ENCODE results near the gene NBPF3. TPM values are rescaled to one million over a fixed set of nuclear protein-coding genes. Genes with fewer than 3 reads are reported as not detected.

NBPF3 gene
- total RNA-seq, 4 donors from 2014 or later, result 4.4 to 24.8 (median 10.2) TPM

DNA sequence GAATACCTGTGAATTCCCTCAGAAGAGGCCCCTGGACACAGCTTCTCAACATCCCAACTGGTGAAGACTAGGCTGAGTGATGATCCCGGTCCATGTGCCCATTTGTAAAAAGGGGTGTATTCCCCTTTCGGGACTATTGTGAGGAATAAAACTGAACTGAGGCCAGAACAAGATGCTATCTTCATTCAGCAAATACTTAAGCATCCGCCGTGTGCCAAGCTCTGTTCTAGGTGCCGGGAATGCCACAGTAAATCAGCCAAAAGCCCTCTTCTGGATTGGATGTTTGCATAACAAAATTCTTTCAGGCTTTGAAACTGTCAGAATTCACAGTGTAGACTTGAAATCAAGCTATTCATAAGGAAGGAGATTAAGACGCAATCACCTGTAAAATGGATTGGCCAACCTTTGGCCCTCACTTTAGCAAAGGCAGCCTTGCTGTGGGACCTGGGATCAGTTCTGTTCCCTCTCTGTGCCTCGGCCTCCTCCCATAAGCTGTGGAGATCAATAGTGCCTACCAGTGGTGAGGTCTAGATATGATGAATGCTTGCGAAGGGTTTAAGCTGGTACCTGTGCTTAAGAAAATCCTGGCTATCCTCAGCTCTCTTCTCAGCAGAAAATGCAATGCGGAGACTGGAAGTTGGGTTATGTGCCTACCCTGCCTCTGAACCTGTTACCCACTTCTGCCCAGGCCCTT lies 71.1 kb downstream of the NBPF3 start:
- Histone ChIP-seq H3K4me1 (peaks cover 0 to 12% (median 7%) of the 10 kb centered on the region in 4 donors), H3K27ac (peak overlapping the region in 3 of 4 donors; percentile 32 to 48 (median 39)), H3K36me3 (no peaks in the 10 kb centered on the region), H3K9me3 (no peaks in the 10 kb centered on the region), H3K4me3 (no peak overlapping the region), H3K27me3 (peaks cover 0 to 7% of the 10 kb centered on the region in 2 donors)
- TF ChIP-seq, protein P1, sequence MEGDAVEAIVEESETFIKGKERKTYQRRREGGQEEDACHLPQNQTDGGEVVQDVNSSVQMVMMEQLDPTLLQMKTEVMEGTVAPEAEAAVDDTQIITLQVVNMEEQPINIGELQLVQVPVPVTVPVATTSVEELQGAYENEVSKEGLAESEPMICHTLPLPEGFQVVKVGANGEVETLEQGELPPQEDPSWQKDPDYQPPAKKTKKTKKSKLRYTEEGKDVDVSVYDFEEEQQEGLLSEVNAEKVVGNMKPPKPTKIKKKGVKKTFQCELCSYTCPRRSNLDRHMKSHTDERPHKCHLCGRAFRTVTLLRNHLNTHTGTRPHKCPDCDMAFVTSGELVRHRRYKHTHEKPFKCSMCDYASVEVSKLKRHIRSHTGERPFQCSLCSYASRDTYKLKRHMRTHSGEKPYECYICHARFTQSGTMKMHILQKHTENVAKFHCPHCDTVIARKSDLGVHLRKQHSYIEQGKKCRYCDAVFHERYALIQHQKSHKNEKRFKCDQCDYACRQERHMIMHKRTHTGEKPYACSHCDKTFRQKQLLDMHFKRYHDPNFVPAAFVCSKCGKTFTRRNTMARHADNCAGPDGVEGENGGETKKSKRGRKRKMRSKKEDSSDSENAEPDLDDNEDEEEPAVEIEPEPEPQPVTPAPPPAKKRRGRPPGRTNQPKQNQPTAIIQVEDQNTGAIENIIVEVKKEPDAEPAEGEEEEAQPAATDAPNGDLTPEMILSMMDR (IDR thresholded peaks at IDR 0.05), result no peak
- TF ChIP-seq POLR2A (IDR thresholded peaks at IDR 0.05), result no peak
- no peak for DNase-seq

DNA sequence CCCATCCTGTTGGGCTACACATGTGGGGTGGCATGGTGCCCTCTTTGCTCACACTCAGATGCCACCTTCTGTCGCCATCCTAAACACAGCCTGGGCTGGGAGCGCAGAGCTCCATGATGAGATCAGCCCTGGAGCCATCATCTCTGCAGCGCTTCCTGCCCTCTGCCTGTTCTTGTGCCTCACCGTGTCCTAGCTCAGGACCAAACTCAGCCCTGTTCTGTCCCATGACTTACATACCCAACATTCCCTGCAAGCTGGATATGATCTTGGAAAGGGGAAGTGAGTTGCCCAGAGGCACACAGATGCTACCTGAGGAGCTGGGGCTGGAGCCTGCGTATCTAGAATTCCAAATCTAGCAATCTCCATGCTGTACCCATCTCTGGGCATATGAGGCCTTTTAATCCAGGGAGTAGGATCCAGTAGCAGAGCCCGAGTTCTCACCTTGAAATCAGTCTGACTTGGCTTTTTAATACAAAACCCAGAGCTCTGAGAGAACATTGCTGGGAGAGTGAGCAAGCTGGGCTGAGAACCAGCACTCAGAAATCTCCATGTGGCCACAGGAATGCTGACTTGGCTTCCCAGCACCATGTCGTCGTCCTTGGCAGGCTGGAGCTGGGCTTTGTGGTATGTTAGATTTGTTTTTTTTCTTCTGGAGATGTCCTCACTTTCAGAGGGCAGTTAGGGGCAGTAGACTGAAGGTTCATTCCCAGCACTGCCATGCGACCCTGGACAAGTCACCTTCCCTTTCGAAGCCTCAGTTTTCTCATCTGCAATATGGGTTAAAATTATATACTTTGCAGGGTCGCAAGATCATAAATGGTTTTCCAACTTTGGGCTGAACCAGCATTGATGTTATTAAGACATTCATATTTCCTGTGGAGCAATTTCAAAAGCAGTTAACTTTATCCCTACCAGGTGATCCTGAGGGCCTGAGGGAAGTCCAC lies 71.9 kb downstream of the NBPF3 start:
- Histone ChIP-seq H3K9me3 (no peaks in the 10 kb centered on the region), H3K27me3 (peaks cover 0 to 7% of the 10 kb centered on the region in 2 donors), H3K36me3 (no peaks in the 10 kb centered on the region), H3K4me1 (peaks cover 0 to 12% (median 7%) of the 10 kb centered on the region in 4 donors), H3K27ac (peak overlapping the region in 3 of 4 donors; percentile 32 to 48 (median 39)), H3K4me3 (no peak overlapping the region)
- peak in 1 of 3 donors; percentile 58 for DNase-seq
- no peak for TF ChIP-seq POLR2A (IDR thresholded peaks at IDR 0.05)
- TF ChIP-seq, protein P1 (IDR thresholded peaks at IDR 0.05), result no peak

DNA sequence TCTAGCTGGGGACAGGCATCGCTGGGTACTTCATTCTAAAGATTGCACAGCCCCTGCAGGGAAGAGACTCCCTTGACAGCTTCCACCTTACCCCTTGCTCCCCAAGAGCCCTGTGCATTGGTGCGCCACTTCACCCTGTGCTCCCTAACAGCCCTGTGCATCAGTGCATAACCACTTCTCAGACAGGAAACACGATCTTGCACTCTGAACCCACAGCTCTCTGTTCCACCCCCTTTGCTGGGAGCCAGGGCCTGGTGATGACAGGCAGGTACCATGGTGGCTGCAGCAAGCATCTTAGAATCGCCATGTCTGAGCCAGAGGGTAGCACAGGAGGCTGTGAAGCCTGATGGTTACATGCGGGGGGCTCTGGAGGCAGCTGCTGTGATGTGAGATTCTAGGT lies 74.3 kb downstream of the NBPF3 start:
- H3K27me3 ChIP-seq, result peaks cover 0 to 7% of the 10 kb centered on the region in 2 donors
- peaks cover 0 to 5% (median 2%) of the 10 kb centered on the region in 4 donors for H3K4me1 ChIP-seq
- H3K9me3 ChIP-seq, result no peaks in the 10 kb centered on the region
- peak in 2 of 3 donors; percentile 56 to 64 for DNase-seq
- H3K36me3 ChIP-seq, result no peaks in the 10 kb centered on the region
- no peak for TF ChIP-seq POLR2A (IDR thresholded peaks at IDR 0.05)
- no peak overlapping the region for H3K27ac ChIP-seq
- H3K4me3 ChIP-seq, result no peak overlapping the region

DNA sequence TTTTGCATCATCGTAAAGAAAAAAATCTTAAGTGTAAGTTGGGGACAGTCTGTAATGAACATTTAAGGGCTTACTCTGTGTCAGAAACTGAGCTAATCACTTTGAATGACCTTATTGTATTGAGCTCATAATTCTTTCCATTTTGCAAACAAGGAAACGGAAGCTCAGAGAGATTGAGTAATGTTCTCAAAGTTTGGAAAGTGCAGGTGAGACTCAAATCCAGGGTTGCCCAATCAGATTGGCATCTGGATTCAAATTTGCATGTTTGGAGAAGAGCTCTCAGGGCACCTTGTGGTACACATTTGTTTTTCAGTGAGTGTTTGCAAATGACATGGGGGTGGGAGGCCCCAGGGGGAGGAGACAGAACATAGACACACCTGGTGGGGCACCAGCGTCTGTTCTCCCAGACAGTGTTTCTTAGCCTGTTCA lies 77.2 kb downstream of the NBPF3 start:
- no peak for DNase-seq
- no peaks in the 10 kb centered on the region for H3K36me3 ChIP-seq
- H3K4me1 ChIP-seq, result no peaks in the 10 kb centered on the region
- no peaks in the 10 kb centered on the region for H3K27me3 ChIP-seq
- TF ChIP-seq, protein P1 (IDR thresholded peaks at IDR 0.05), result no peak
- TF ChIP-seq POLR2A (IDR thresholded peaks at IDR 0.05), result no peak
- H3K27ac ChIP-seq, result no peak overlapping the region
- no peak overlapping the region for H3K4me3 ChIP-seq
- H3K9me3 ChIP-seq, result no peaks in the 10 kb centered on the region

DNA sequence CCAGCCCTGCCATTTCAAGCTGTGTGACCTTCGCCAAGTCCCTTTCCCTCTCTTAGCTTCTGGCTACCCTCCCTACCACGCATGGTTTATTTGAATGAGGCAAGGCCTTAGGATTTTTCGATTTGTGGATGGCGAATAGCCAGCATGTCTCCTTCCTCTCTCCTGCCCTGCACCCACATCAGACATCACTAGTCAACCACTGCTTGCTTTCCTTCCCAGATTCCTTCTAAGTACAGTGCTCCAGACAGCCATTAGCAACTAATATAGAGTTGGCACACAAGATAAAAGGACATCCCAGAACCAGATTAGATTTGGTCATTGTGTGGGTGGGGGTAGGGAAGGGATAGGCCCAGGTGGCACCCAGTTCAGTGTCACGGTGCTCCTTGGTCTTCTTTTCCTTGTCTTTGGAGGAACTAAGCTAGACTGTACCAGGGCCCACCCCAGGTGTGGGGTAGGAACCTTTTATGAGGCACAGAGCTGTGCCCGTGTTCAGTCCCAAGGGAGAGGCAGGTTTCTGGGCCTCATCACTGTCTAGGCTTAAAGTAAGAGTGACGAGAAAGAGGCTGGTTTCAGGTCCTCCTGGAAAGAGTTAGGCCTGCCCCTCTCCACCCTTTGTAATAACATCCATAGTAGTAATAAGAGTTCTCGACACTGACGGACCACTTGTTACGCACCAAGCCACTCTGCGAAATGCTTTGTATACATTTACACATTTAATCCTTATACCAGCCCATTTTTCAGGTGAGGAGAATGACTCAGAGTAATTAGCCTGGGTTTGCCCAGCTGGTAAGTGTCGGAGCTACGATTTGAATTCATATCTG lies 77.9 kb downstream of the NBPF3 start:
- no peak for TF ChIP-seq POLR2A (IDR thresholded peaks at IDR 0.05)
- TF ChIP-seq, protein P1 (IDR thresholded peaks at IDR 0.05), result no peak
- H3K4me3 ChIP-seq, result no peak overlapping the region
- H3K36me3 ChIP-seq, result no peaks in the 10 kb centered on the region
- peak in 2 of 3 donors; percentile 56 to 59 for DNase-seq
- H3K27me3 ChIP-seq, result no peaks in the 10 kb centered on the region
- H3K4me1 ChIP-seq, result no peaks in the 10 kb centered on the region
- peak overlapping the region in 1 of 4 donors; percentile 21 for H3K27ac ChIP-seq
- H3K9me3 ChIP-seq, result no peaks in the 10 kb centered on the region
